ENCODE measurements around the gene APLF.
"Not testable (repeated sequence)": the region's sequence is repeated elsewhere in the genome, so short reads cannot be mapped to it uniquely, and the experiment has no call there.

APLF gene

DNA sequence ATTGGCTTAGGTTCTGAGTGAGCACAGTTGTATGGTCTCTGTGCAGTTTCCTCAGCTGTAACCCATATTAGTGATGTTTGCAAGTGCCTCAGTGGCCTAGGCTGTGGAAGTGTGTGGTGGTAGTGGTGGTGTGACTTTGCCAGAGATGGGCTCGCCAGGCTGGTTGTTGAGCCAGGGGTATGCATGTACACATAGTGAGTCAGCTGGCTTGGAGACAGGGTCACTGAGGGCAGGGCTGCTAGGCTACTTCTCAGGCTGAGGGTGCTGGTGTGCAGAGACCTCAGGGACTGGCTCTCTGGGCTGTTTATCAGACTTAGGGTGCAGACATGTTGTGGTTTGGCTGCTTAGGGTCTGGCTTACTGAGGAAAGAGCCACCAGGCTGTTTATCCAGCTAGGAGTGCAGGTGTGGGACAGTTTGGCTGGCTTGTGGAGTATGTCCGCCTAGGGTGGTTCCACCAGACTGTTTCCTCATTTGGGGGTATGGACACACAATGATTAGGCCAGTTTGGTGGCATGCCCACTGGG lies 15.0 kb downstream of the APLF start:
- DNase-seq = no peak

DNA sequence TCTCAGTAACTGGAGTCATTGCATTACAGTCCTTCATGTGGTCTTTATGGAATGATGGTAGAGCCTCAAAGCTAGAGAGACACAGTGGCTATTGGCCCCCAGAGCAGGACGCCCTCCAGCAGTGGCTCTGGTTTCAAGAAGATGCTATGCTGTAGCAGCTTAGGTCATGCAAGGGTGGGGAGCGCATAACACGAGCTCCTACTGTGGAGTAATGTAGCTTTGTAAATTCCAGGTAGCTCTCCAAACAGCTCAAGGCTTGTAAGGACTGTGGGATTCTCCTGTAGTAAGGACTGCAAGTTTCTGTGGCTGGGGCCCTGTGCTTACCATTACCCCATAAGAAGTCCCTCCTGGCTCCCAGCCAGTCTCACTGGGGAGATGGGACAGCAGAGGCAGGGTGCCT lies 15.6 kb downstream of the APLF start:
- no peak for DNase-seq

DNA sequence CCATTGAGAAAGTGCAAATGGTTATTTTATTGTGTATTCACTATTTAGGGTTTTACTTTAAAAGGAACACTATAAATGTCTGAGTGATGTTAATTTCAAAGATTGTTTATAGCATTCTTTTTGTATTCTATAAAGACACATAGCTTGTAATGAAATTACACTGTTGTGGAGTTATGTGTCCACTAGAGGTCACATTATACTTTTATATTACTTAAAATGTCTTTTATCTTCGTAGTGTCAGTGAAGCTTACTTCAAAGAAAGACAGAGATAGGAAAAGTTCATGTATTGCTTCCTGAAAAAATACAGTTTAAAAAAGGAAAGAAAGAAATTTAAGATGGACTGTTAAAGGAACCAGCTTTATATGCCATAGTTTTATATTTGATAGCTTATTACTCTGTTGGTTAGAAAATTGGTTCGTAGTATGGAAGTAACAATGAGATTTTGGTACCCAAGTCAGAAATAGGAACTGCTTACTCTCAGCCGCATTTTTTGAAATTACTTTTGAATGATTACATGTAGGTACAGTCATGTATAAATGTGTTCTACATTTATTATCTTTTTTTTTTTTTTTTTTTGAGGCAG lies 20.5 kb downstream of the APLF start:
- no peak for DNase-seq

DNA sequence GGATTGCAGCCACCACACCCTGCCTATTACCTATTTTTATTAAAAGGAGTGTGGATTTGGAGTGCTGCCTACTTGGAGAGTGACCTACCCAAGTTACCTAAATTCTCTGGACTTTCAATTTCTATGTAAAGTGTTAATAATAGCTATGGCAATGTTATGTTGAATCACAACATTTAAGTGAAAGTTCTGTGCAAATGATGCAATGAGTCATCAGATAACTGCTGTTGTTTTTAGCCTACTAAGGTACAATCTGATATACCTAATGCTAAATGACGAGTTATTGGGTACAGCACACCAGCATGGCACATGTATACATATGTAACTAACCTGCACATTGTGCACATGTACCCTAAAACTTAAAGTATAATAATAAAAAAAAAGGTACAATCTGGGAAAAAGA lies 21.2 kb downstream of the APLF start:
- not testable (repeated sequence) for DNase-seq

DNA sequence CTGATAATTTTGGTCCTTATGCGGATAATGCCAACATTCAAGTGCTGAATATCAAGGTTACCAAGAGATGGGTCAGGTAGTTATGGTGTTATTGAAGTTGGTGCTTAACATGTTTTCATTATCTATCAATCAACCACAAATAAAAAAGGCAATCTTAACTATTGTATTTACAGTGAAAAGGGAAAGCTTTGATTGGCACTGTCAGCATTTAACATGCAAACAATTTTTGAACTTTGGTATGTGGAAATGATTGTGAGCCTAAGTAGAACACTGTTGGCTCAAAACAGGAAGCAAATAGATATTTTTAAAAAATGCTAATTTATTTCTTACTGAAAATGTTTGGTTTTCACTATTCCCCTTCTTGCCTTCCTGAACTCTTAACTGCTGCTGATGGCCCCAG lies 21.9 kb downstream of the APLF start:
- no peak for DNase-seq

GRCh38 chr2:68491582-68491981 lies 24.2 kb downstream of the APLF start:
- no peak for DNase-seq

DNA sequence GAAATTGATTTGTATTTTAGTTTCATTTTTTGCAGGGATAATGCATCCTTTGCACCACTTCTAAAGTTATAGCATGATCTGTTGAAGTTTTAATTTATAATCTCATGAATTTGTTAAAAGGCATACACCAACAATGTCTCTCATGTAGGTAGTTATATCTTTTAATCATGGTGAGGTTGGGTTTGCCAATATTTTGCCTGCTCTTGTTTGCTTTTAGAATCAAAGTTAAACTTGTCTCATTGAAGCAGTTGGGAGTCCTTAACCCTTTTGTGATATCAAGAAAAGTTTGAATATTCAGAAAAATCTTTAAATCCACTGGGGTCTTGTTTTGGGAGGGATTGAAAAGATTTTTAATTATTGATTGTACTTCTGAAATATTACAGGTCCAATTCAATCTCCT lies 31.7 kb downstream of the APLF start:
- DNase-seq = no peak

GRCh38 chr2:68500649-68501048 lies 33.3 kb downstream of the APLF start:
- no peak for DNase-seq

GRCh38 chr2:68501768-68502167 lies 34.4 kb downstream of the APLF start:
- DNase-seq = no peak

DNA sequence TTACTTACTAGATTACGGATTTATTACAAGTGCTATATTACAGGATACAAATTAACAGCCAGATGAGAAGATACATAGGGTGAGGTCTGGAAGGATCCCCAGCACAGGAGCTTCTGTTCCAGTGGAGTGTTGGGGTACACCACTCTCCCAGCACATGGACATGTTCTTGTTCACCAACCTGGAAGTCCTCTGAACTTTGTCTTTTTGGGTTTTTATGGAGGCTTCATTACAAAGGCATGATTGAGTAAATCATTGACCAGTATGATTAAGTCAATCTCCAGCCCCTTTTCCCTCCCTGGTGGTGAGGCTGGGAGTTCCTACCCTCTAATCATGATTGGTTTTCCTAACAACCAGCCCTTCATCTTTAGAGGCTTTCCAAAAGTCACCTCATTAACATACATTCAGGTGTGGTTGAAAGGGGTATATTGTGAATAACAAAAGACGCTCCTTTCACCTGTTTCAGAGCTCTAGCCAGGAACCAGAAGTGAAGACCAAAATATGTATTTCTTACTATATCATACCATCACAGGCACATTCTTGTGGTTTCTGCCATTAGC lies 38.3 kb downstream of the APLF start:
- DNase-seq = no peak

DNA sequence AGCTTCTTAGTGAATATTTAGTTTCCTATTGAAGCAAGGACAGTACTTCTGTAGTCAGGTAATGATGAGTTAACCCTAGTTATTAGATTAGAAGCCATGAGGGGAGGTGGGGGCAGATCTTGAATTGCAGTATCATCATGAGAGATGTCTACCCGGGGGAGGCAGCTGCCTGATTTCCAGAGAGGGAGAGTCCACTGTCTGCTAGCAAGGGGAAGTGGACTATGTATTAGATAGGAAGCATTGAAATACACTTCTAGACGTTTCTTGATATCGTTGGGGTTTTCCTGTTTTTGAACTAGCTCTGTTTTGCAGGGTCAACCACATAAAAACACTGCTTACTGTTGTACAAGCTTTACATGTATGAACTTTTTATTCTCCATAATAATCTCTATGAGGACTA lies 38.8 kb downstream of the APLF start:
- DNase-seq = no peak

DNA sequence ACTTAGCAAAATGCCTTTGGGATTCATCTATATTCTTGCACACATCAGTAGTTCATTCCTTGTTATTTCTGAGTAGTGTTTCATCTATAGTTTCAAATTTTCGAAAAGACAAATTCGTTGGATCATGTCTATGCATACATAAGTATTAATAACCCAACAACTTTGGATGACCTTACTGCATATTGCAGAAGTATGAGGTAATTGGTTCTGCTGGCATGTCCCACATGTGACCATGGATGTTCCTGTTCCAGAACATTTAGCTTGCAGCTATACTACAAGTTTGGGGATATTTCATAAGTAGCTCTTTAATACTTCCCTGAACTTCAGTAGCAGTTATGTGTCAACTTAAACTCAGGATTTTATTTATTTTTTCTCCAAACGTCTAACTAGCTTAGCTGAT lies 44.9 kb downstream of the APLF start:
- no peak for DNase-seq

DNA sequence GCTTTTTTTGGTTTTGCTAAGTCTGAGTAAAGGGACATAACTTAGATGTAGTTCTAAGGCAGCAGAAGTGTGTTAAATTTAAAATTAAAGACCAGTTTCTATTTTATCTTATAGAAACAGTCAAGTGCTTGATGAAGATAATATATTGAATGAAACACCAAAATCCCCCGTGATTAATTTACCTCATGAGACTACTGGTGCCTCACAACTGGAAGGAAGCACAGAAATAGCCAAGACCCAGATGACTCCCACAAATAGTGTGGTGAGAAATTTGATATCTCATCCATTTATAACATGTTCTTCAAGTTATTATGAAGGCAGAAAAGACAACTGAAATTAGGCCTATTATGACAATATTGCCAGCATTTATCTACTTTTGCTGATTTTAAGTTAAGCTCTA lies 45.6 kb downstream of the APLF start:
- no peak for DNase-seq

- no peak for DNase-seq
Measured at GRCh38 chr2:68514316-68514929, 47.0 kb downstream of the APLF start.

DNA sequence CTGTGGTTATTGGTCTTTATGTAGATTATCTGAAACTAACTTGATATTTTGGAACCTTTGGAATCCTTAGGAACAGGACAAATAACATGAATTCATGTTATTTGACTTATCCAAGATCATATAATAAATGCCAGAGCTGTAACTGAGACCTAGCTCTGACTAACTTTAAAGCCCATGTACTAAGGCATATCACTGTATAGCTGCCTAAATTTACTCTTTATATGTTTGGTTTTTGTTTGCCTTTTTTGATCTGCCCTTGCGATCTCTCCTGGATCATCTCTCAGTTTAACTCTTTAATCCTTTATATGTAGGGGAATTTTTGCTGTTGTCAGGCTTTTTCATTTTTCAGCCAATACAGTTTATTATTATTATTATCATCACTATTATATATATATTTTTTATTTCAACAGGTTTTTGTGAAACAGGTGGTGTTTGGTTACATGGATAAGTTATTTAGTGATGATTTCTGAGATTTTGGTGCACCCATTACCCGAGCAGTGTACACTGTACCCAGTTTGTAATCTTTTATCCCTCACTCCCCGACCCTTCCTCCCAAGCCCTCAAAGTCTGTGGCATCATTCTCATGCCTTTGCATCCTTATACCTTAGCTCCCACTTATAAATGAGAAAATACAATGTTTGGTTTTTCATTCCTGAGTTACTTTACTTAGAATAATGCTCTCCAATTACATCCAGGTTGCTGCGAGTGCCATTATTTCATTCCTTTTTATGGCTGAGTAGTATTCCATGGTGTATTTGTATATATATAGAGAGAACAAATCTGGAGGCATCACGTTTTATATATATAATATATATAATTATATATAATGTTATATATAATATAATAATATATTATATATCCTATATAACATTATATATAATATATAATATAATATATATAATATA lies 48.9 kb downstream of the APLF start:
- DNase-seq = no peak

DNA sequence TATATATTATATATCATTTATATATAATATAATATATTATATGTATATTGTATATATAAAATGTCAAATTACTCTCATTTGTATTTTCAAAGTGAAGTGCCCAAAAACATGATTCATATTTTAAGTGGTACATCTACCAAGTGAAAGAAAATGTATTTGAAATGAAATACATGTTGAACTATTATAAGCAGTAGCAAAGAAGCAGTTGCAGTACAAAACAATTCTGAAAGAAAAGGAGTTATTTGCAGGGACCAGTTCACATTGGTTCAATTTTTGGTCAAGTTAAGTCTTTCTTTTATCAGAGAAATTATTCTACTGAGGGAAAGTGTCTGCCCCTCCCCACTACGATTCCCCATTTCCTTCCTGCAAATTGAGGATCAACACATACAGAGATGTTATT lies 51.9 kb downstream of the APLF start:
- DNase-seq = no peak

GRCh38 chr2:68521037-68521436 lies 53.7 kb downstream of the APLF start:
- DNase-seq = no peak

DNA sequence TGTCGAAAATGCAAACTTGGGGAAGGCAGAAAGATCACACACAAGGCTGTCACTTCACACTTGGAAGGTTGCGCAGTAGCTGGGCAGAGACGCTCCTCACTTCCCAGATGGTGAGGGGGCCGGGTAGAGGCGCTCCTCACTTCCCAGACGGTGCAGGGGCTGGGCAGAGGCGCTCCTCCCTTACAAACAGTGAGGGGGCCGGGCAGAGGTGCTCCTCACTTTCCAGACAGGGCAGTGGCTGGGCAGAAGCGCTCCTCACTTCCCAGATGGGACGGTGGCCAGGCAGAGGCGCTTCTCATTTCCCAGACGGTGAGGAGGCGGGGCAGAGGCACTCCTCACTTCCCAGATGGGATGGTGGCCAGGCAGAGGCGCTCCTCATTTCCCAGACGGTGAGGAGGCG lies 59.6 kb downstream of the APLF start:
- DNase-seq = not testable (repeated sequence)

GRCh38 chr2:68527343-68528081 lies 60.1 kb downstream of the APLF start:
- not testable (repeated sequence) for DNase-seq

DNA sequence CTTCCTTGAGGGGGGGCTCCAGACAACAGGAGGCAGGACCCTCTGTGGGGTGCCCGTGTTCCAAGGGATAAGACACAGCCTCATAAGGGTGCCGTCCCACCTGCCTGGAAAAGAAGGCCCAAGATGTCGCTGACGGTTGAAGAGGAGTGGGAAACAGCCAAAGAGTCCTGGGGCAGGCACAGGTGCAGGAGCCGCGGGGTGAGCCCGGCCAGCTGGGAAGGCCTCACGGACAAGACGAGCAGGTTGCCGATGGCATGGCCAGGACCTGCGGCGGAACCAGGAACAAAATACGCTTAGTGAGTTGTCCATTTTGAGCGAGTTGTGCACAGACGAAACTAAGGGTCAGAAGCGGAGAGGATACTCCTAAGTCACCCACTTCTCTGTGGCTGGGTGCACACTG lies 61.8 kb downstream of the APLF start:
- DNase-seq = not testable (repeated sequence)

GRCh38 chr2:68529651-68530050 lies 62.3 kb downstream of the APLF start:
- not testable (repeated sequence) for DNase-seq

DNA sequence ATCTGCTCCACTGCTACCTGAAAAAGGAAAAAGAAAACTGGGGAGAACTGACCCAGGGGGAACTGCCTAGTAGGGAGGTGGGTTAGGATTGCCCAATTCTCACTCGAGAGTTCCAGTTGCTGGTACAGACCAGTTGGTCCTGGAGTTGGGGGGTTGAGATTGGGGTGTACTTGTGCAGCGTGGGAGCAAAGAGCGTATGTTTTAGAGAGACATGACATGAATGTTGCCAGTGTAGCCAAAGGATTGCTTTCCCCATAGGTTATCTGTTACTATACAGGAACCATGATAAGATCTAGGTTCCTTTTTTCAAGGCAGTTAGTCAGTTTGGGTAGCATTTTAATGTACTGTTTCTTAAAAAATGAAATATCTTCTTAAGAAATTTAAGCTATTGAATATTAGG lies 68.6 kb downstream of the APLF start:
- no peak for DNase-seq

GRCh38 chr2:68537011-68537410 lies 69.6 kb downstream of the APLF start:
- no peak for DNase-seq

Measured in NCI-H146 (cell line).